ENCODE data around the gene JARID2.

JARID2 gene

DNA sequence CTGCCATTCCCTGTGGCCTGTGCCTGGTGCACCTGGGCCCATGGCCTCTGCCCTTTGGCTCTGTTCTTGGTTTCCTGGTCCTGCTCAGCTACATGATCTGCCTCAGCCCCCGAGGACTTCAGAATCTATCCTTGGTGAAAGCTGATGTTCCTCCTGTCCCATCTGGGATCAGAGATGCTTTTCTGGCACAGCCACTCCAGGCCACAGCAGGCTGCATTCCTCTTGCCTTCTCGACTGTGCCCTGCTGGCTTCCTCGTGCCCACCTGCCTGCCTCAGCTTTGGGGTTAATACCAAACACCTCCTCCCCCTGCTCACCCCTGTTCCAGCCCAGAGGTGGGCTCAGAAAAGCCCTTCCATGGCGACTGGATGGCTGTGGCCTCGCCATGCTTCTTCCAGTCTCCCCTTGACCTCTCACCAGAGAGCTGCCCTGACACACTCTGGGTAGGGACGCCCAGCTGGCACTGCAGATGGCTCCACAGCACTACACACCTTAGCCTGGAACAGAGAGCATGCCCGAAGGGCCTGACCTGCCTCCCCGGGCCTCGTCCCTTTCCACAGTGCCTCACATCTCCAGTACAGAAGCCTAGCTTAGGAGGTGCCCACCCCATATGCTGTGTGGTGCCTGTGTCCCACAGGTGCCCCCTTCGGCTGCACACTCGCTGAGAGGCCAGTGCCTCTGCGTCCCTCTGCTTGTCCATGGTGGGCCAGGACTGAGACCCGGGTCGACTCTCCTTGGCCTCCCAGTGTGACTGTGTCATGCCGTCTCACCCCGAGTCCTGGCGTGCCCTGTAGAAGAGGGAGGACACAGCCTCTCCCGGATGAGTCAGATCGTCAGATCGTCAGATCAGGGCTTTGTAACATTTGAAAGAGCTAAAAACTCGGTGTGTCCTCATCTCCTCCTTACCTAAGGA is 268.2 kb downstream of the JARID2 start:
- DNase-seq: no peak

DNA sequence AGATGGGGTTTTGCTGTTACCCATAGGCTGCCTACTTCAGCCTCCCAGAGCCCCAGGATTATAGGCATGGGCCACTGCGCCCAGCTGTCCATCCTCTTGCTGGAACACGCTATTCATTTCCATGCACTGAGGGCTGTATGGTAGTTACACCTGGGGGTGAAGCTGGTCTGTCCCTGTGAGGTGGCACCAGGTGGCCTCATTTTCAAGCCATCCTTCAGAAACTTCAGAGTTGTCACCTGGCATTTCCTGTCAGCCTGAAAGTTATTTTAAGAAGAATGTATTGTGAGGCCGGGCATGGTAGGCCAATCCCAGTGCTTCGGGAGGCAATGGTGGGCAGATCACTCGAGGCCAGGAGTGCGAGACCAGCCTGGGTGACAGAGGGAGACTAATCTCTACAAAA is 269.4 kb downstream of the JARID2 start:
- DNase-seq: no peak

DNA sequence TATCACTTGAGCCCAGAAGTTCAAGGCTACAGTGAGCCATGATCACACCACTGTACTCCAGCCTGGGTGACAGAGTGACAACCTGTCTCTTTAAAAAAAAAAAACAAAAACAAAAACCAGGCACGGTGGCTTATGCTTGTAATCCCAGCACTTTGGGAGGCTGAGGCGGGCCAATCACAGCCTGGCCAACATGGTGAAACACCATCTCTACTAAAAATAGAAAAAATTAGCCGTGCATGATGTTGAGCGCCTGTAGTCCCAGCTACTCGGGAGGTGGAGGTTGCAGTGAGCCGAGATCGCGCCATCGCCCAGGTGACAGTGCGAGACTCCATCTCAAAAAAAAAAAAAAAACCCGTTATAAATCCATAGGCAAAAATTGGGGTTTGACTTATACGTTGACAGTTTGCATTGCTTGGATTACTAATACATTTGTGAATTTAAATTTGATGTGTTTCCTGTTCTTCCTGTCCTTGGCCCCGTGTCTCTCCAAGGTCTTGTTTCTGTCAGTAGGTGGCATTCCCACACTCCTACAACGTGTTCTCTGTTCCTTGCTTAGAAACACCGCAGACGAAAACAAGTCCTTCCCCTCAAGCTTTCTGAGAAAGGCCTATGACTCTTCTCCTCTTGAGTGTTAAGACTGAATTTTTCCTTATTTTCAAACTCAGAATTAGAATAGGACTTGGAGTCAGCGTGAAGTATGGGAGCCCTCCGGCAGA is 269.9 kb downstream of the JARID2 start:
- DNase-seq: no peak

DNA sequence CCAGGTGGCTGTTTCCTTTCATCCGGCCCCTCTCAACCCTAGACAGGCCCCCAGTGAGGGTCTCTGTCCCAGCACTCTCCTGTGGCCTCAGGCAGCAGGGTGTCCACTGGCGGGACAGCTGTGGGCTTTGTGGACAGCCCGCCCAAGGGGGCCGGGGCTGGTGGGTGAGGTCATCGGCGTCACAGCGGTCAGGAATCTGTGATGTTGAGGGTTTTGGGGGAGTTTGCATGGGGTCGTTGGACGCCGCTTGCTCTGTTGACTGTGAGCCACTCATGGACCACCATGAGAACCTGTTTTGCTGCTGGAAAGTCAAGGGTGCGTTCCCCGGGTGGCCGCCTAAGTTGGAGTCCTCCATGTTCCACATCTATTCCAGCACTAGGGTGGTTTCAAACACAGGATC is 270.5 kb downstream of the JARID2 start:
- DNase-seq: no peak

DNA sequence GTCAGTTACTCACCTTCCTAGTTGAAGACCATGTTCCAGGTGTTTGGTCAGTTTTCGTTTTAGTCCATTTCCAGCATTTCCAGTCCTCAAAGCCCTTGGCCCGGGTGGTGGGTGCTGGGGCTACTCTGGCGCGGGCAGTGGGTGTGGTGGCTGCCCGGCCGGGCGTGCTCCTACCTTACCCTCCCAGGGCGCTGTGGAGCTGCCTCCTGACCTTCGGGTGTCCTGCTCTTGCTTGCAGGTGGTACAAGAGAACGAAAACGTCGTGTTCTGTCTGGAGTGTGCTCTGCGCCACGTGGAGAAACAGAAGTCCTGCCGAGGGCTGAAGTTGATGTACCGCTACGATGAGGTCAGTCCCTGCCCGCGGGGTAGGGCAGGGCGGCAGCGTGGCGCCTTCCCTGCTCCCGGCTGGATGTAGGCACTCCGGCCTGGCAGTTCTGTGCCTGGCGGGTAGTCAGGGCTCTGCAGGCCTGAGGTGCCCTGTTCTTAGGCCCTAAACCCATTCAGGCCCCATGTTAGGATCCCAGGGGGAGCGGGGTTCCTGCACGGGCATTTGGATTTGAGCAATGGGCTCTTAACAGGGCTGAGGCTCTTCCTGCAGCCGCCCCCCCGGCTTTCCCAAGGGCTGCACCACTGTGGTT is 271.2 kb downstream of the JARID2 start:
- DNase-seq: no peak

DNA sequence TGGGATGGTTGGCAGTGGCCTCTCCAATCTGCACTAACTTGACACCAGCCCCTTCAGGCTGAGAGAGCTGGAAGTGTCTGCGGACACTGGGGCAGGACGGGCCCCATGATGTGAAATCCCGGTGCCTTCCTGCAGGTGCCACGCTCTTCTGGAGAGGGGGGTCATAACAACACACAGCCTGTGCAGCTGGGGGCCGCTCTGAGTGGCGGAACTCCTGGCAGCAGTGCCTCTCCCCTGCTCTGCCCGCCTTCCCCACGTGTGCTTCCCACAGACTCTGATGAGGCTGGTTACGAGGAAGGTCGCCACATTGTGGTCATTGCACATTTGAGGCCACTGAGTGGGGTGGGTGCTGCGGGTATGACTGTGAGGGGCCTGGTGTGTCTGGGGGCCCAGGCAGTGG is 271.7 kb downstream of the JARID2 start:
- DNase-seq: no peak

DNA sequence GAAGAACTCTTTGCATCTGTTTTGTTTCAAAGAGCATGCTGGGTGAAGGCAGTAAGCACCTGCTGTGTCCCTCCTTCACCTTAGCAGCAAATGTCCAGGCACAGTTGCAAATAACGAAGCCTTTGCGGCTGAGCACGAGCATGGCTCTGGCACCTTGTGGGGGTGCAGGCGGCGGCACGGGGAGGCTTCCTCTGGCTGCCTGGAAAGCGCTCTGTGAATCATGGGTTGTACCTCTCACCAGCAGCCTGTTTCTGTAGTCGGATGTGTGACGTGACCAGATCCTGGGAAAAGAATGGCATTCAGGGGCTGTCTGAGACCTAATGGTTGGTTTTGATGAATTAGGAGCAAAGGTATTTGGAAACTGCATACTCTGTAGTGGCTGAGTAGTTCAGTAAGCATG is 272.2 kb downstream of the JARID2 start:
- DNase-seq: no peak

DNA sequence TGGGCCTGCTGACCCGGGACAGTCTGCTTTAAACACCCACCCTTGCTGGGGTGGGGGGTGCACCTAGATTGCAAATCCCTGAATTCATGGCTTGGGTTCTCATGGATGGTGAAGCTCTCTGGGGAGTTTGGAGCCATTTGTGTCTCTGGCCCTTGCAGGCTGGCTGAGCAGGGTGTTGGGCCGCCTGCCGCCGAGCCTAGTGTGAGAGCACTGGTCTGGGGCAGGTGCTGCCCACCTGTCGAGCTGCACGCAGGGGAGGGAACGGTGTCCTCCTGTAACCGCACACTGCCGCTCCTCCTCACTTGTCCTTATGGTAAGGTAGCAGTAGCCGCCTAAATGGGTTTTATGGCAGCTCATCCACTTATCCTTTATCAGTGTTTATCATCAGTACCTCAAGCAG is 273.0 kb downstream of the JARID2 start:
- DNase-seq: no peak

DNA sequence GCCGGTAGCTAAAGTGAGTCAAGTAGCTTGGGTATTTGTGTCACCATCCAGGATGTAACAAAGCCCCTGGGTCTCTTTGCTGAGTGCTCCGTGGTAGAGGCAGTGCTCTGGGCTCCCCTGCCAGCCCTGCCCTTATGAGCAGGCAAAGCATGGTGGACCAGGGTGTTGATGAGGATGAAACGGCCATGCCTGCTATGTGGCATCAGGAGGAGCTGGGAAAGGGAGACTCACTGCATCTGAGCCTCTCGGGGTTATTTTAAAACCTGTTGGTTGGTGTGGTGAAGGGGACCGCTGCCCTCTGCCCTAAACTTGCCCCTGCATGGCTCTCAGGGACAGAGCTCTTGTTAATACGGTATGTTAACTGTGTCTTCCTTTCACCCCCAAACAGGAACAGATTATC is 273.8 kb downstream of the JARID2 start:
- DNase-seq: no peak

DNA sequence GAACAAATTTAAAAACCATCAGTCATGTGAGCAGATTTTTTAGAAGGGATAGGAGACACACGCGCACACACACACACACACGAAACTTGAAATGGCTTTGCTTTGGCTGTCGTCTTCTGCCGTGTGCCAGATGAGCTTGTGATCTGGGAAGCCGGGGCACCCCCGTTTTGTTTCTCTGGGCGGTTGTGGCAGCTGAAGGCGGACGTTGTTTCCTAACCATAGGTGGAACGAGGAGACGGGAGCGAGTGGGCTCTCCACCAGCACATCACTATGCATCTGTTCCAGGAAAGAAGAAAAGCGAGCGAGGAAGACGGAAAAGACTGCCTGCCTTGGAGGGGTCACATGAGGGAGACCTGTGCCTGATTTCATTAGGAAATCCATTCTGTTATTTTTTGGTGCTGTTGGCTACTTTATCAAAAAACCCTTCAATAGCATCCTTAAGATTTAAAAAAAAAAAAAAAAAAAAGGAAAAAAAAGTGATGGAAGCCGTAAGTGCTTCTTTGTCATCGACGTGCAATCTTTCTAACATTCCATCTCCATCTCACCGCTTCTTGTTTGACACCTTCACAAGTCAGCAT is 274.8 kb downstream of the JARID2 start:
- DNase-seq: no peak

DNA sequence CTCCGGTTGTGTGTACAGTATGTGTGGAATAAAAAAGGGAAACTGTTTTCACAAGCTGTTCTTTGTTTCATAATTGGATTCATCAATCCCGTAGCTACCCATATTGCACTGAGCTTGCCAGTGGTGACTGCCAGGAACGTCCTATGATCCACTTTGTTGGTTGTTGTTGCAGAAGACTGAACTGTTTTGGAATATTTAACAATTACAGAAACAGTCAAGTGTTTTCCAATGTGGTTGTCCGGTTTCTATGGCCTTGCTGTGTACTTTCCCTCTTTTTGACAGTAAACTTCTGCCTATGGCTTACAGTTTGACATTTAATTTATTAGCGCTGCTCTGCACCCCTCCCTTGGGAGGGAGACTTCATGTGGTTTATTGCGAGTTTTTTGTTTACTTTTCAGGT is 275.7 kb downstream of the JARID2 start:
- DNase-seq: no peak

DNA sequence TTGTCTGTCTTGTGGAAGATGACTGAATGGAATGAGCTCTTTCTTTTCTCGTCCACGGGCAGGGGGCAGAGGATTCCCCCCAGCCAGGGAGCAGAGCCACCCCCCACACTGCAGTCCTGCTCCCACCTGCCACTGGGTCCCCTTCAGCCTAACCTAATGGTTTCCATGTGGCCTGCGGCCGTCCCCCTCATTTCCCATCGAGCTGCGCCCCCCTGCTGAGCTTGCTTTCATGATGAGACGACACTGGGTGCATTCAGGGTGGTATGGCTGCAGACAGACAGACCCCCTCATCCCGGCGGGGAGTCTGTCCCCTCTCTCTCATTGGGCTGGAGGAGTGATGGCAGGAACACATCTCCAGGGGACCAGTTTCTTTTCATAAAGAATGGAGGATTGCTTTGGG is 276.2 kb downstream of the JARID2 start:
- no peak for DNase-seq

DNA sequence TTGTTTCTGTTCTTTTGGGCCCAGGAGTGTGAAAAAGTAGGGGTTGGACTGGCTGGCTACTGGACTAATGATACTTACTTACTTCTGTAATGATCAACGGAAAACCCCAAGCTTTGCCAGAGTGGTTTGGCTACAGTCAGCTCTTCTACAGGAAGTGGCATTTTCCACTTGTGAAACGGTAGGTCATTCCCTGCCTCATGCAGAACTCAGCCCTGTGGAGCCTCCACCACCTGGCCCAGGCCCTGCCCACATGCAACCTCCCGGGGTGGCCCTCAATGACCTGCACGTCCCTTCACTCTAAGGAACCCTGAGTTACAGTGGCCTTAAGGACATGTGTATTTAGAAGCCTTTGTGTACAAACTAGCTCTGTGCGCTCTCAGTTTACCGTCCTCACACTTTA is 276.6 kb downstream of the JARID2 start:
- no peak for DNase-seq

DNA sequence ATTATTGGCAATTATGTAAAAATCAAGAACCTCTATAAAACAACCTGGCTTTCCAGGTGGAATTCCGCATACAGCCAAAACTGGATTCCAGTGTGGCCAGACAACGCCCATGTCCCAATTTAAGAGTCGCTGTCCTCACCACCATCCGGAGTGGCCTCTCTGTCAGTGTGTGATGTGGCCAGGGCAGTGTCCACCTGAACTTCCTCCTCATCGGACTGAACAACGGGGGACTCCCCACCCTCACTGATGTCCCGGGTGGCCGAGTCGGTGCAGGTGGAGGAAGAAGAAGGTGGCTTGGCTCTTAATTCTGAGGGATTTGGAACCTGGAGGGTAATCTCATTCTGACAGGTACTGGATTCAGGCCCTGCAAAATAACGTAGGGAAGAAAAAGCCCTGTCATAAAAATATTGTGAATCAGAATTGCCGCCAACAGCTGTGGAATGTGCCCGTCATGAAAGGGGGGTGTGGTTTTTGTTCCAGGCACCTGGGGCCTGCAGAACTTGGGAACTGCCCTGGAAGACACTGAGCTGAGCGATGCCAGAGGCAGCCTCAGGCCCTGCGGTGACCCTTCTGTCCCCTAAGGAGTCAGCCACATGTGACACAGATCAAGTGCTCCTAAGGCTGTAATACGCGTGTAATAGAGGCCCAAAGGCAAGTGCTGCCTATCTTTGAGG is 277.1 kb downstream of the JARID2 start:
- DNase-seq: no peak

DNA sequence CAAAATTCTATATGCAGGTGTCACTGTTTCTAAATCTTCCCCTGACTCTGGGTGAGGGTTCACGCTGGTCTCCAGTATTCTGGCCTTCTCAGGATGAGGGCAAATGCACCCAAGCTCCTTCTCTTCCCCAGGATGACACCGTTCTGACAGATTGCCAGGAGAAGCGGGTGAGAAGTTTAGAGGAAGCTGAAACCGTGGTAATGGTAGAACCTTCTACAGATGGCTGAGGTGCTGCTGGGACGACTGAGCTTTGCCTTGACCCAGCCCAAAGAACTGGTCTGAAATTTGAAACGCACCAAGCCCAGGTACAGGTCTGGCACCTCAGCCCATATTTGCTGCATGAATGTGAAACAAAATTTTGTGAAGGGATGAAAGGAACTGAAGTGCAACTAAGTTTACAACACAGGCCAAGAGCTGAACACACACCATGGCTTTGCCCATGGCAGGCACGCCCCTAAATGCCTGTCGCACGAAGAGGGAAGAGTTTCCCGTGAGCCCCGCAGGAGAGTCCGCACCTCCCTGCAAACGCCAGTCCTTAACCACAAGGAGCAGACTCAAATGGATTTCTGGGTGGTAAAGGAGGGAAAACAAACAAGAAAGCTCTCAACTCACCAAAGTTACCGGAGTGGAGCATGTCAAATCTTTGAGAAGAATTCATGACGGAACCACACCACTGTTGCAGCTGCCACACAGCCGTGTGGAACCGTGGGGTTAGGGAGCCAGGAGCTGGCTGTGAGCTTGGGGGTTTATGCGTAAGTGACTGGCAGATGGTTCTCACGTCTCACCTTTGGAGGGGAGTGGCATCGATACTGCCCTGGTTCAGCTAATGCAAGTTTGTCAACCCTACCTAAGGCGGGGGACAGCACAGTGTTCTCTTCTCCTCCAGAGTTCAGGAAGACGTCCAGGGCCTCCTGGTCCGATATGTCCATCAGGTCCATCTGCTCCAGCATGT is 278.1 kb downstream of the JARID2 start:
- DNase-seq: no peak

DNA sequence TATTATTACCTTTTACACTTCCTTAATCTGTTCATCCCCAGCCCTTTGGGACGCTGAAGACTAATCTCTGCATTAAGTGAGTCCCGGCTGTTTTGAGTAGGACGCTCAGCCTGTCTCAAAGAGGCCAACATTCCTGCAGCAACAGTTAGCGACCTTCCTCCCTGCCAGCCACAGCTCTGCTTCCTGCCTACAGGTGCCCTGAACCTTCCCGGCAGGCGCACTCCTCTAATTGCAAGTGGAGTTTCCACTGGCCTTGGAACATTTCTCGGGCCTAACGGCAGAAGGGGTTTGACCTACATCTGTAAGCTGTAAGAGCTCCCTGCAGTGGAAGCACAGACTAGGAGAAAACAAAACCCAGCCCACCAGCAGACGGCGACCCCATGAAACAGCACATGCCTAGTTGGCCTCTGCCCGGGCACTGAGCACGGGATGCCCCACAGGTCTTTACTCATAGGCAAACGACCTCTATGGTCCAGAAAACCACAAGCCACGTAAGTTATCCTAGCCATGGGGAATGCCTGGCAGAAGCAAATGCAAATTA is 279.1 kb downstream of the JARID2 start:
- DNase-seq: no peak

DNA sequence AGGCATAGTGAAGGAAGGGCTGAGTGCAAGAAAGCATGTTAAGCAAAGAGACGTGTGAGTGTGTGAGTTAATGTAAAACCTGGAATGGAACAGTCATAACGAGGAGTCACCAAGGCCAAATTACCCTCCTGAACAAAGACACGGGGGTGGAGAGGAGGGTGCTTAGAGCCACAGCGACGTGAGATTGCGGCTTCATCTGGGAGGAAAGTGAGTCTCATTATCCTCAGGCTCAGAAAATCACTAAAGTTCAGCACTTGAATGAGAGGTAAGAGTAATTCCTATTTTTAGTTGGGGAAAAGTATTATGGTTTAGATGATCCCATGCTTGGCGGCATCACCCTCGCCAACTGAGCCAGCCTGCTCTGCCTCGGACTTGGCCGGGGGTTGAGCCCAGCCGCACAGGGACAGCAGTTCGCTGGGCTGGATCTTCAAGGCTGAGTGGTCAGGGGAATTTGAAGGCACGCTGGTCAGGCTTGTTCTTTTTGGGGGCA is 280.4 kb downstream of the JARID2 start:
- no peak for DNase-seq

DNA sequence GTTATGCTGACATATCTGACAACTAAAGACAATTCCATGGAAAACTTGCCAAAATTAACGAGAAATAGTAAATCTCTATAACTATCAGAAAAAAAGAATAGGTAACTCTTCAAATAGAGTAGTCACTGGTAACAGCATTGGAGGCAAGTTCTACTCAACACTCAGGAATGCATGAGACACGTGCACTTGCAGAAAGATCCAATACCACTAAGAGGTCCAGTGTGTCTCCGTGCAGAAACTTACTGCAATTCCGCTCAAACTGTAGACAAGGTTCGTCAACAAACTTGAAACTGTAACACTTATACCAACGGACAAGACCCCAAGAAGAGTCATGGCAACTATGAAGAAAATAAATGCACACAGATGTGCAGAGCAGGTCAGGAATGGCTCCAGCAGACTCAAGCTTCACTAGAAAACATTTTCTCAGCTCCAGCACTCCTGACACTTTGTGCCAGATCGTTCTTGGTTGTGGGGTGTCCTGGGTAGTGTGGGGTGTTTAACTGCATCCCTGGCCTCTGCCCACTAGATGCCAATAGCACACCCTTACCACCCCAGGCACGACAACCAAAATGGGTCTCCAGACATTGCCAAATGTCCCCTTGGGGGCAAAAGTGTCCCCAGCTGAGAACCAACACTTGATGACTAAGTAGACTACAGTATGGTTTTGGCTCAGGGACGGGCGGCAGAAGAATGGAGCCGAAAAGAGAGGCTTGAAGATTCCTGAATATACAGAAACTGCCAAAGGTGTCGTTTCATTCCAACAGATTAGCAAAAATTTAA is 282.2 kb downstream of the JARID2 start:
- DNase-seq: no peak

DNA sequence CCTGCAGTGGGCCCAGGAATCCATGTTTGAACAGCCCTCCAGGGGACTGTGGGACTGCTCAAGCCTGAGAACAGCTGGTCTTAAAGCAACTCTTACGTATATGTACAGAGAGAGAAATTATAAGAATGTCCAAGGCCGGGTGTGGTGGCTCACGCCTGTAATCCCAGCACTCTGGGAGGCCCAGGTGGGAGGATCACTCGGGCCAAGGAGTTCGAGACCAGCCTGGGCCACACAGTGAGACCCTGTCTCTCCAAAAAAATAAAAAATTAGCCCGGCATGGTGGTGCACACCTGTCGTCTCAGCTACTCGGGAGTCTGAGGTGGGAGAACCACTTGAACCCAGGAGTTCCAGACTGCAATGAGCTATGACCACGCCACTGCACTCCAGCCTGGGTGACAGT is 283.0 kb downstream of the JARID2 start:
- DNase-seq: no peak

DNA sequence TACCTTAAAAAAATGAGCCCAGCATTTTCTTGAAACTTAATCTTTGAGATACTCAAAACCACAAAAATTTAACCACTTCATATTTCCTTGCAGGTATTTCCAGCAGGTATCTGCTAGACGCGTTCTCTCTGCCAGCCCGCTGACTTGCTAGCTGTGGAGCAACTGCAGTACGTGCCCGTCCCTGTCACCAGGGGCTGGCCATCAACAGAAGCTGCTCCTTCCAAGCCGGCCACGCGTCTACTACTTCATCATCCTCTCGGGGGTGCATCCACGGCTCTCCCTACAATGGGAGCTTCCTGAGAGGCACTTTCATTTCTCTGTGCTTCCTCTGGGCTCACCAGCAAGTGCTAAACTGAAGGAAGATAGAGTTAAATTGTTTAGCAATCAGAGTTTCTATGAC is 284.5 kb downstream of the JARID2 start:
- no peak for DNase-seq

All from amniotic stem cell (primary cell).